Panc1 (cell line): Measurements from ENCODE around the gene NACAD.

Experiments
- POLR2AphosphoS5 ChIP-seq: IDR thresholded peaks from 2 replicates; pipeline ENCODE4 v1.6.1; 2012; ENCODE audit warnings: mild to moderate bottlenecking, low read depth, low read length, moderate library complexity
- TF ChIP-seq, protein P1 (sequence below): fragments of 450-650 bp; IDR thresholded peaks from 2 replicates; pipeline ENCODE4 v1.5.1; 2017; ENCODE audit warnings: mild to moderate bottlenecking

DNA sequence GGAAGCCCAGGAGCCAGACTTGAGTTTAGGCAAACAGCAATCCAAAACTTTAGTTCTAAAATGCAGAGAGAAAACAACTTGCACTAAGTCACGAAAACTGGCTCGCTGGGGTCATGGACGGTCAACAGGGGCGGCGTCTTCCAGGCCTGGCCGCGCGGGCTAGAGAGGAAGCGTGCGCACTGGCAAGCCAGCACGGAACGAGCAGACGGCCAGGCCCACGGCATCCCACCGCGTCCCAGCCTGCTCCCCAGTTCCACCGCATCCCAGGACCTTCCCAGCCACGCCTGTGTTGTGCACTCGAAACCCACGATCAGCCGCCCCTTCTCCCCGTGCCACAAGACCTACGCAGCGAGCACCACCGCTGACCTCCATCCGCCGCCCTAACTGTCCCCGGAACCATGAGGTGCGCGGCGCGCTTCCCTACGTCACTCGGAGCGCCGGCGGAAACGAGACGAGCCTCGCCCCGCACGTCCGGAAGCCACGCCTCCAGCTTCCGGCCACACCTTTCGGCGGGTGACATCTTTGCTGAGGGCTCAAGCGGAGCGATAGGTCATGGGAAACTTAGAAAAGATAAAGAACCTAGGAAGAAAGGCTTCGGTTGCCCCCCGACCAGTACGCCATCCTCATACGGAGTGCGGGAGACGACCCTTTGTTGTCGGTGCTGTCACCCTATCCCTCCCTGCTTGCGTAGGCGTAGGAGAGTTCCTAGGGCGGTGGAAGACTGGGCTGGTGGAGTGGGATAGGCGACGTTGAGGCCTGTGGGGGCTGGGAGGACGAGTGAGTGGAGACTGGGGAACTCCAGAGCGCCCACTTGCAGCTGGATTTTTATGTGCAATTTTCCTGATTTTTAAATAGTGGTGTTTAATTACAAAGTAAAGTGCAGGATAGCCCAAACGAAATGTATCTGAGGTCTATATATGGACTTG lies 22.8 kb upstream of the NACAD start, which contains the start of gene TBRG4:
- TF ChIP-seq, protein P1, sequence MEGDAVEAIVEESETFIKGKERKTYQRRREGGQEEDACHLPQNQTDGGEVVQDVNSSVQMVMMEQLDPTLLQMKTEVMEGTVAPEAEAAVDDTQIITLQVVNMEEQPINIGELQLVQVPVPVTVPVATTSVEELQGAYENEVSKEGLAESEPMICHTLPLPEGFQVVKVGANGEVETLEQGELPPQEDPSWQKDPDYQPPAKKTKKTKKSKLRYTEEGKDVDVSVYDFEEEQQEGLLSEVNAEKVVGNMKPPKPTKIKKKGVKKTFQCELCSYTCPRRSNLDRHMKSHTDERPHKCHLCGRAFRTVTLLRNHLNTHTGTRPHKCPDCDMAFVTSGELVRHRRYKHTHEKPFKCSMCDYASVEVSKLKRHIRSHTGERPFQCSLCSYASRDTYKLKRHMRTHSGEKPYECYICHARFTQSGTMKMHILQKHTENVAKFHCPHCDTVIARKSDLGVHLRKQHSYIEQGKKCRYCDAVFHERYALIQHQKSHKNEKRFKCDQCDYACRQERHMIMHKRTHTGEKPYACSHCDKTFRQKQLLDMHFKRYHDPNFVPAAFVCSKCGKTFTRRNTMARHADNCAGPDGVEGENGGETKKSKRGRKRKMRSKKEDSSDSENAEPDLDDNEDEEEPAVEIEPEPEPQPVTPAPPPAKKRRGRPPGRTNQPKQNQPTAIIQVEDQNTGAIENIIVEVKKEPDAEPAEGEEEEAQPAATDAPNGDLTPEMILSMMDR: no peak
- peak; percentile 97 for TF ChIP-seq POLR2AphosphoS5
